Mesenchymal stem cell (in vitro differentiated cells and primary cell): ENCODE measurements around the gene KDELR3.

Source experiments
- DNase-seq: peaks from one replicate; pipeline ENCODE4 v3.0.0-alpha.2; 2013
- H2AFZ ChIP-seq: one replicate; pipeline ENCODE4 v1.6.1; 2013; ENCODE audit warnings: low read depth, mild to moderate bottlenecking, control low read depth, inconsistent platforms, low read length, moderate library complexity
- H2AK5ac ChIP-seq: 2 replicates; pipeline ENCODE4 v1.6.1; 2013; ENCODE audit warnings: low read length, moderate library complexity, mild to moderate bottlenecking, inconsistent platforms; ENCODE audit not compliant: severe bottlenecking
- H2BK120ac ChIP-seq: one replicate; pipeline ENCODE4 v1.6.1; 2013; ENCODE audit warnings: low read depth, mild to moderate bottlenecking, inconsistent platforms, low read length, moderate library complexity
- H2BK12ac ChIP-seq, 2 experiments: one replicate each; pipeline ENCODE4 v1.6.1; 2013; ENCODE audit warnings: inconsistent platforms in 2 of 2, low read length in 2 of 2, mild to moderate bottlenecking in 2 of 2, moderate library complexity in 2 of 2, control low read depth in 1 of 2
- H2BK15ac ChIP-seq: one replicate; pipeline ENCODE4 v1.6.1; 2013; ENCODE audit warnings: mild to moderate bottlenecking, low read depth, inconsistent platforms; ENCODE audit not compliant: poor library complexity, severe bottlenecking
- H2BK5ac ChIP-seq: 2 replicates; pipeline ENCODE4 v1.6.1; 2013; ENCODE audit warnings: low read depth, mild to moderate bottlenecking, low read length, control low read depth, inconsistent platforms; ENCODE audit not compliant: poor library complexity, severe bottlenecking
- H3K14ac ChIP-seq, 2 experiments: one replicate each; pipeline ENCODE4 v1.6.1; 2013; ENCODE audit warnings: inconsistent platforms in 2 of 2, low read length in 2 of 2, control low read depth in 1 of 2, mild to moderate bottlenecking in 1 of 2, moderate library complexity in 1 of 2
- H3K18ac ChIP-seq, 2 experiments: one replicate each; pipeline ENCODE4 v1.6.1; 2013; ENCODE audit warnings: inconsistent platforms in 2 of 2, low read length in 2 of 2, control low read depth in 1 of 2, low read depth in 1 of 2, mild to moderate bottlenecking in 1 of 2
- H3K23ac ChIP-seq, 2 experiments: one replicate each; pipeline ENCODE4 v1.6.1; 2013; ENCODE audit warnings: inconsistent platforms in 2 of 2, low read length in 2 of 2, mild to moderate bottlenecking in 2 of 2, moderate library complexity in 2 of 2, control low read depth in 1 of 2
- H3K27ac ChIP-seq: 2 replicates; pipeline ENCODE4 v1.5.1; 2013; ENCODE audit warnings: mild to moderate bottlenecking, moderate library complexity, low read length, control low read depth, inconsistent platforms; ENCODE audit not compliant: poor library complexity, severe bottlenecking
- H3K27me3 ChIP-seq, 2 experiments: 2 replicates each; pipeline versions ENCODE4 v1.6.1 to v1.7.0; 2013; ENCODE audit warnings: low read length in 2 of 2, mild to moderate bottlenecking in 2 of 2, moderate library complexity in 2 of 2, control low read depth in 1 of 2, inconsistent platforms in 1 of 2; ENCODE audit not compliant: control insufficient read depth in 1 of 2, insufficient read depth in 1 of 2
- H3K36me3 ChIP-seq, 2 experiments: 2 replicates each; pipeline versions ENCODE4 v1.6.1 to v1.7.0; 2013; ENCODE audit warnings: low read length in 2 of 2, control low read depth in 1 of 2, inconsistent platforms in 1 of 2, low read depth in 1 of 2, mild to moderate bottlenecking in 1 of 2; ENCODE audit not compliant: insufficient read depth in 2 of 2, control insufficient read depth in 1 of 2
- H3K4ac ChIP-seq, 2 experiments: one replicate each; pipeline ENCODE4 v1.6.1; 2013; ENCODE audit warnings: inconsistent platforms in 2 of 2, low read length in 2 of 2, mild to moderate bottlenecking in 2 of 2, moderate library complexity in 2 of 2, control low read depth in 1 of 2, low read depth in 1 of 2
- H3K4me1 ChIP-seq: 2 replicates; pipeline ENCODE4 v1.6.1; 2013; ENCODE audit warnings: low read depth, low read length, control low read depth; ENCODE audit not compliant: control insufficient read depth, insufficient read depth
- H3K4me2 ChIP-seq: 2 replicates; pipeline ENCODE4 v1.6.1; 2013; ENCODE audit warnings: low read length, mild to moderate bottlenecking, inconsistent platforms; ENCODE audit not compliant: poor library complexity, severe bottlenecking
- H3K4me3 ChIP-seq, 2 experiments: 2 replicates each; pipeline versions ENCODE4 v1.5.1 to v1.7.0; 2013; ENCODE audit warnings: low read length in 2 of 2, mild to moderate bottlenecking in 2 of 2, control low read depth in 1 of 2, low read depth in 1 of 2; ENCODE audit not compliant: insufficient read depth in 1 of 2
- H3K79me1 ChIP-seq: replicated peaks from 2 replicates; pipeline ENCODE4 v1.6.1; 2013; ENCODE audit warnings: mild to moderate bottlenecking, control low read depth, low read length, inconsistent platforms; ENCODE audit not compliant: poor library complexity, severe bottlenecking
- H3K9ac ChIP-seq: 2 replicates; pipeline ENCODE4 v1.7.0; 2013; ENCODE audit warnings: mild to moderate bottlenecking, low read length, moderate library complexity
- H3K9me3 ChIP-seq: 2 replicates; pipeline ENCODE4 v1.7.0; 2013; ENCODE audit warnings: mild to moderate bottlenecking, low read length; ENCODE audit not compliant: control insufficient read depth
- H4K8ac ChIP-seq: one replicate; pipeline ENCODE4 v1.6.1; 2013; ENCODE audit warnings: inconsistent platforms, mild to moderate bottlenecking, low read length, moderate library complexity
- H4K91ac ChIP-seq: one replicate; pipeline ENCODE4 v1.6.1; 2013; ENCODE audit warnings: mild to moderate bottlenecking, low read length, inconsistent platforms
- WGBS: methylation state at CpG from one replicate; pipeline ENCODE4 v1.1.7; 2013; ENCODE audit warnings: mixed read lengths; 5-methylcytosine and 5-hydroxymethylcytosine counted together

KDELR3 gene

GRCh38 chr22:38523029-38523428, 55.1 kb downstream of the KDELR3 start:
- no peak overlapping the region for H3K4me3 ChIP-seq
- H3K36me3 ChIP-seq = no peaks in the 10 kb centered on the region
- no peak overlapping the region for H3K14ac ChIP-seq
- no peak overlapping the region for H2BK120ac ChIP-seq
- H3K27ac ChIP-seq = no peak overlapping the region
- no peak overlapping the region for H2BK5ac ChIP-seq
- H2BK15ac ChIP-seq = no peak overlapping the region
- no peak overlapping the region for H2BK12ac ChIP-seq
- H3K4me1 ChIP-seq = no peaks in the 10 kb centered on the region
- WGBS = 97% methylated on average over 2 of the region's 3 CpGs
- H4K91ac ChIP-seq = no peak overlapping the region
- no peaks in the 10 kb centered on the region for H3K27me3 ChIP-seq
- H3K79me1 ChIP-seq = no peaks in the 10 kb centered on the region
- no peak overlapping the region for H3K23ac ChIP-seq
- no peak overlapping the region for H3K9ac ChIP-seq
- no peaks in the 10 kb centered on the region for H3K9me3 ChIP-seq
- H2AFZ ChIP-seq = no peak overlapping the region
- no peak overlapping the region for H3K4ac ChIP-seq
- no peak overlapping the region for H2AK5ac ChIP-seq
- H3K18ac ChIP-seq = no peak overlapping the region
- no peak overlapping the region for H4K8ac ChIP-seq
- no peak for DNase-seq
- H3K4me2 ChIP-seq = no peak overlapping the region

DNA sequence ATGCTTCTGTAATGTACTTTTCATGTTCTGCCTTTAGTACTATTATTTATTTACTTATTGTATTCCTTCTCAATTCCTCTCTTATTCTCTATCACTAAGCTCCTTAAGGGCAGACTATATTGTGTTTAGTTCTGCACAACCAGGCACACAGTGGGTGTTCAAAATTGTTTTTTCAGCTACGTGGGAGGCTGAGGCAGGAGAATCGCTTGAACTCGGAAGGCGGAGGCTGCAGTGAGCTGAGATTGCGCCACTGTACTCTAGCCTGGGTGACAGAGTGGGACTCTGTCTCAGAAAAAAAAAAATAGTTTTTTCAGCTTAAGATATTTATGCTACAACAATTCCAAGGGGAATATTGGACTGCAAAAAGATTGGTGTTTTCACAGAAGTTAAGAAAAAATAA, 55.6 kb downstream of the KDELR3 start:
- Histone ChIP-seq H3K4me3 (no peak overlapping the region), H2BK12ac (no peak overlapping the region)

GRCh38 chr22:38524429-38524828, 56.5 kb downstream of the KDELR3 start:
- Histone ChIP-seq H2BK12ac (no peak overlapping the region), H4K8ac (no peak overlapping the region), H3K4me1 (no peaks in the 10 kb centered on the region), H3K9me3 (no peaks in the 10 kb centered on the region), H3K4me3 (no peak overlapping the region), H3K36me3 (no peaks in the 10 kb centered on the region), H2AFZ (no peak overlapping the region), H2BK15ac (no peak overlapping the region), H3K9ac (no peak overlapping the region), H3K4me2 (no peak overlapping the region), H3K4ac (no peak overlapping the region), H3K27ac (no peak overlapping the region), H3K18ac (no peak overlapping the region), H3K23ac (no peak overlapping the region), H2BK120ac (no peak overlapping the region), H2AK5ac (no peak overlapping the region), H3K14ac (no peak overlapping the region), H2BK5ac (no peak overlapping the region), H4K91ac (no peak overlapping the region), H3K27me3 (no peaks in the 10 kb centered on the region), H3K79me1 (no peaks in the 10 kb centered on the region)
- no peak for DNase-seq
- 97% methylated on average over 3 of the region's 3 CpGs for WGBS

More for the DNA sequence above, 55.6 kb downstream of the KDELR3 start:
- no peak overlapping the region for H2BK120ac ChIP-seq
- H3K36me3 ChIP-seq = no peaks in the 10 kb centered on the region
- no peak for DNase-seq
- no peak overlapping the region for H4K8ac ChIP-seq
- no peak overlapping the region for H3K14ac ChIP-seq
- no peaks in the 10 kb centered on the region for H3K27me3 ChIP-seq
- no peak overlapping the region for H3K4me2 ChIP-seq
- H3K4ac ChIP-seq = no peak overlapping the region
- no peak overlapping the region for H2AFZ ChIP-seq
- no peak overlapping the region for H3K23ac ChIP-seq
- H3K9ac ChIP-seq = no peak overlapping the region
- H2AK5ac ChIP-seq = no peak overlapping the region
- H3K18ac ChIP-seq = no peak overlapping the region
- no peaks in the 10 kb centered on the region for H3K4me1 ChIP-seq
- H2BK15ac ChIP-seq = no peak overlapping the region
- WGBS = 98% methylated on average over 3 of the region's 5 CpGs
- H3K9me3 ChIP-seq = no peaks in the 10 kb centered on the region
- no peaks in the 10 kb centered on the region for H3K79me1 ChIP-seq
- H2BK5ac ChIP-seq = no peak overlapping the region
- H3K27ac ChIP-seq = no peak overlapping the region
- H4K91ac ChIP-seq = no peak overlapping the region

- H3K4ac ChIP-seq = no peak overlapping the region
- H3K9ac ChIP-seq = peak overlapping the region; percentile 13
- no peak overlapping the region for H4K91ac ChIP-seq
- no peak overlapping the region for H3K4me3 ChIP-seq
- H3K9me3 ChIP-seq = no peaks in the 10 kb centered on the region
- no peak overlapping the region for H2BK5ac ChIP-seq
- no peak overlapping the region for H2BK15ac ChIP-seq
- H3K4me1 ChIP-seq = no peaks in the 10 kb centered on the region
- no peaks in the 10 kb centered on the region for H3K27me3 ChIP-seq
- no peaks in the 10 kb centered on the region for H3K36me3 ChIP-seq
- no peak overlapping the region for H2BK12ac ChIP-seq
- no peak overlapping the region for H3K18ac ChIP-seq
- no peak overlapping the region for H3K14ac ChIP-seq
- no peak for DNase-seq
- 100% methylated on average over 1 of the region's 4 CpGs for WGBS
- H4K8ac ChIP-seq = no peak overlapping the region
- no peaks in the 10 kb centered on the region for H3K79me1 ChIP-seq
- no peak overlapping the region for H2BK120ac ChIP-seq
- H3K4me2 ChIP-seq = no peak overlapping the region
- no peak overlapping the region for H3K23ac ChIP-seq
- H2AFZ ChIP-seq = no peak overlapping the region
- H2AK5ac ChIP-seq = no peak overlapping the region
- no peak overlapping the region for H3K27ac ChIP-seq
Observed at GRCh38 chr22:38531251-38531938, 63.5 kb downstream of the KDELR3 start.
